Ishikawa (cell line): ENCODE measurements around the gene MADD.
A peak's percentile ranks its signal among the peaks of the same experiment; 100 is the strongest.

ENCODE experiments used
- CEBPB ChIP-seq: IDR thresholded peaks from 2 replicates; pipeline ENCODE4 v1.6.1; 2012
- CREB1 ChIP-seq: IDR thresholded peaks from 2 replicates; pipeline ENCODE4 v1.6.1; 2012; ENCODE audit warnings: low read depth
- EGR1 ChIP-seq: IDR thresholded peaks from 2 replicates; pipeline ENCODE4 v1.6.1; 2012
- EP300 ChIP-seq: IDR thresholded peaks from 2 replicates; pipeline ENCODE4 v1.6.1; 2012; ENCODE audit warnings: borderline replicate concordance
- FOXM1 ChIP-seq: IDR thresholded peaks from 2 replicates; pipeline ENCODE4 v1.6.1; 2012; ENCODE audit warnings: low read depth, borderline replicate concordance
- NFIC ChIP-seq: IDR thresholded peaks from 2 replicates; pipeline ENCODE4 v1.6.1; 2012
- RAD21 ChIP-seq: IDR thresholded peaks from 2 replicates; pipeline ENCODE4 v1.6.1; 2012; ENCODE audit warnings: low read depth
- TAF1 ChIP-seq: IDR thresholded peaks from 2 replicates; pipeline ENCODE4 v1.6.1; 2012; ENCODE audit warnings: low read depth, mild to moderate bottlenecking
- TCF12 ChIP-seq: IDR thresholded peaks from 2 replicates; pipeline ENCODE4 v1.6.1; 2012; ENCODE audit warnings: low read depth
- TEAD4 ChIP-seq: IDR thresholded peaks from 2 replicates; pipeline ENCODE4 v1.6.1; 2012
- YY1 ChIP-seq: IDR thresholded peaks from 2 replicates; pipeline ENCODE4 v1.6.1; 2012; ENCODE audit warnings: low read depth
- ZBTB7A ChIP-seq: IDR thresholded peaks from 2 replicates; pipeline ENCODE4 v1.6.1; 2012; ENCODE audit warnings: low read depth
- TF ChIP-seq, protein P1 (sequence below): IDR thresholded peaks from 2 replicates; pipeline ENCODE4 v1.6.1; 2012; ENCODE audit warnings: low read depth, mild to moderate bottlenecking
- TF ChIP-seq, protein P2 (sequence below): IDR thresholded peaks from 2 replicates; pipeline ENCODE4 v1.6.1; 2012
- TF ChIP-seq, protein P3 (sequence below): IDR thresholded peaks from 2 replicates; pipeline ENCODE4 v1.6.1; 2012

MADD gene

DNA sequence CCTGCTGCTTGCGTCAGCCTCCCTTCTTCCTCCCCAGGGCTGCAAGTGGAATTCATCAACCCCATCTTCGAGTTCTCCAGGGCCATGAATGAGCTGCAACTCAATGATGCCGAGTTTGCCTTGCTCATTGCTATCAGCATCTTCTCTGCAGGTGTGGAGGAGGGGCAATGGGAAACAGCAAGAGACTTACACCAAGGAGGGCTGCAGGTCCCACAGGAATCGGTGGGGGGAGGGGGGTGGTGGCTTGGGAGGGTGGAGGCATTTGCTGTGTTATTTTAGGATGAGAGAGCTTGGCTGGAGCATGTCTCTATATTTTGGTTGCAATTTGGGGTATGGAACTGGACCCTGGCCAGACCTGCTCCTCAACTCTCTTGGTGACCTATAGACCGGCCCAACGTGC, 2.1 kb upstream of the MADD start:
- TF ChIP-seq EGR1: no peak
- no peak for TF ChIP-seq TAF1
- no peak for TF ChIP-seq TEAD4
- no peak for TF ChIP-seq NFIC
- no peak for TF ChIP-seq RAD21
- TF ChIP-seq, protein P1, sequence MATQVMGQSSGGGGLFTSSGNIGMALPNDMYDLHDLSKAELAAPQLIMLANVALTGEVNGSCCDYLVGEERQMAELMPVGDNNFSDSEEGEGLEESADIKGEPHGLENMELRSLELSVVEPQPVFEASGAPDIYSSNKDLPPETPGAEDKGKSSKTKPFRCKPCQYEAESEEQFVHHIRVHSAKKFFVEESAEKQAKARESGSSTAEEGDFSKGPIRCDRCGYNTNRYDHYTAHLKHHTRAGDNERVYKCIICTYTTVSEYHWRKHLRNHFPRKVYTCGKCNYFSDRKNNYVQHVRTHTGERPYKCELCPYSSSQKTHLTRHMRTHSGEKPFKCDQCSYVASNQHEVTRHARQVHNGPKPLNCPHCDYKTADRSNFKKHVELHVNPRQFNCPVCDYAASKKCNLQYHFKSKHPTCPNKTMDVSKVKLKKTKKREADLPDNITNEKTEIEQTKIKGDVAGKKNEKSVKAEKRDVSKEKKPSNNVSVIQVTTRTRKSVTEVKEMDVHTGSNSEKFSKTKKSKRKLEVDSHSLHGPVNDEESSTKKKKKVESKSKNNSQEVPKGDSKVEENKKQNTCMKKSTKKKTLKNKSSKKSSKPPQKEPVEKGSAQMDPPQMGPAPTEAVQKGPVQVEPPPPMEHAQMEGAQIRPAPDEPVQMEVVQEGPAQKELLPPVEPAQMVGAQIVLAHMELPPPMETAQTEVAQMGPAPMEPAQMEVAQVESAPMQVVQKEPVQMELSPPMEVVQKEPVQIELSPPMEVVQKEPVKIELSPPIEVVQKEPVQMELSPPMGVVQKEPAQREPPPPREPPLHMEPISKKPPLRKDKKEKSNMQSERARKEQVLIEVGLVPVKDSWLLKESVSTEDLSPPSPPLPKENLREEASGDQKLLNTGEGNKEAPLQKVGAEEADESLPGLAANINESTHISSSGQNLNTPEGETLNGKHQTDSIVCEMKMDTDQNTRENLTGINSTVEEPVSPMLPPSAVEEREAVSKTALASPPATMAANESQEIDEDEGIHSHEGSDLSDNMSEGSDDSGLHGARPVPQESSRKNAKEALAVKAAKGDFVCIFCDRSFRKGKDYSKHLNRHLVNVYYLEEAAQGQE: no peak

DNA sequence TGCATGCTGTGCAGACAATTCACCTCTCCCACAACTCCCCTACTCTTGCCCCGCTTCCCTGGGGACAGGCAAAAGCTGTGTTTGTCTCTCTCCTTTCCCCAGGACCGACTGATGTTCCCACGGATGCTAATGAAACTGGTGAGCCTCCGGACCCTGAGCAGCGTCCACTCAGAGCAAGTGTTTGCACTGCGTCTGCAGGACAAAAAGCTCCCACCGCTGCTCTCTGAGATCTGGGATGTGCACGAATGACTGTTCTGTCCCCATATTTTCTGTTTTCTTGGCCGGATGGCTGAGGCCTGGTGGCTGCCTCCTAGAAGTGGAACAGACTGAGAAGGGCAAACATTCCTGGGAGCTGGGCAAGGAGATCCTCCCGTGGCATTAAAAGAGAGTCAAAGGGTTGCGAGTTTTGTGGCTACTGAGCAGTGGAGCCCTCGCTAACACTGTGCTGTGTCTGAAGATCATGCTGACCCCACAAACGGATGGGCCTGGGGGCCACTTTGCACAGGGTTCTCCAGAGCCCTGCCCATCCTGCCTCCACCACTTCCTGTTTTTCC, 1.4 kb upstream of the MADD start:
- TF ChIP-seq, protein P2, sequence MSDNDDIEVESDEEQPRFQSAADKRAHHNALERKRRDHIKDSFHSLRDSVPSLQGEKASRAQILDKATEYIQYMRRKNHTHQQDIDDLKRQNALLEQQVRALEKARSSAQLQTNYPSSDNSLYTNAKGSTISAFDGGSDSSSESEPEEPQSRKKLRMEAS: no peak
- TF ChIP-seq TAF1 (no peak), NFIC (no peak), TEAD4 (no peak), ZBTB7A (no peak; the same call in 1 of the 2 replicates), YY1 (no peak), RAD21 (no peak), EGR1 (no peak), FOXM1 (no peak), CREB1 (no peak), TCF12 (no peak), EP300 (no peak), CEBPB (no peak)
- TF ChIP-seq, protein P3, sequence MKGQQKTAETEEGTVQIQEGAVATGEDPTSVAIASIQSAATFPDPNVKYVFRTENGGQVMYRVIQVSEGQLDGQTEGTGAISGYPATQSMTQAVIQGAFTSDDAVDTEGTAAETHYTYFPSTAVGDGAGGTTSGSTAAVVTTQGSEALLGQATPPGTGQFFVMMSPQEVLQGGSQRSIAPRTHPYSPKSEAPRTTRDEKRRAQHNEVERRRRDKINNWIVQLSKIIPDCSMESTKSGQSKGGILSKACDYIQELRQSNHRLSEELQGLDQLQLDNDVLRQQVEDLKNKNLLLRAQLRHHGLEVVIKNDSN: no peak
- TF ChIP-seq, protein P1: no peak

DNA sequence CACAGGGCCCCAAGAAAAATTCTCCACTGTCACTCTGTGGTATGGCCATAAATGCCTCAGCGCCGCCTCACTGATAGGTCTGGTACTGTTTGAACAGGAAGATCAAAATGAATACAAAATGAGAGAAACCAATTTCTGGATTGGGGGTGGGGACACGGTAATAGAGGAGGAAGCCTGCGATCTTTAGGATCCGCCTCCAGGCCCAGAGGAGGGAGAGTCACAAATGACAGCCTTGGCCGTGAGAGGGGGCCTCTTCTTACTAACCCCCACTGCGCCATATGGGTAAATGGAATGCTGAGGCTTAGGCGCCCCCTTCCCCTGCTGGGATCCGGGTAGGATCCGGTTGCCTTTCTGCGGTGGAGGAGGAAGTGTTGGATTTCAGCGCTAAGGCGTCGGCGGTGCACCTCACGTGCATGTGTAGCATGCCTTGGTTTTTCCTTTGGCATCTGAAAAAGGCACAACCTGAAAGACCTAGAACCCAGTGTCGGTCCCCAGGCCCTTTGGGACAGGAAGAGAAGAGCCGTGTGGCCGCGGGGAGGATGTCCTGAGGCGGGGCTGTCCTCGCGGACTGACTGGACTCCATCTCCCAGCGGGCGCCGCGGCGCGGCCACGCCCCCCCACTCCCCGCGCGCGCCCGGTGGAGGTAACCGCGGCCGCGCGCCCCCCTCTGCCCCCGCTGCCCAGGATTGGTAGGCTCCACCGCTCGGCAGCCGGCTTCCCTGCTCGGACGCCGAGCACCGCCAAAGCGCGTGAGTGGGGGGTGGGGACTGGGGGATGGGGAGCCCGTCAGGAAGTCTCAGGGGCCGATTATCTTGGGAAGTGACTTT, 718 bp upstream of the MADD start:
- TF ChIP-seq NFIC (no peak), EP300 (peak; percentile 45; the same call in 1 of the 2 replicates), CREB1 (no peak), TCF12 (peak; percentile 14; the same call in 1 of the 2 replicates), TAF1 (peak; percentile 24; the same call in 1 of the 2 replicates), ZBTB7A (0 out of 2 replicates have a peak, but pooled peaks have one; percentile 48), YY1 (peak; percentile 33; the same call in 1 of the 2 replicates)
- TF ChIP-seq, protein P3: no peak
- TF ChIP-seq, protein P1: no peak
- TF ChIP-seq, protein P2: peak; percentile 97
